Activated gamma-delta T cell treated with anti-CD3 and anti-CD28 coated beads, Interleukin-2, amount 50 U/mL, for 16 hours (primary cell): ENCODE measurements around the gene LOXL3.

ENCODE experiments used
- DNase-seq: peaks from one replicate; pipeline ENCODE4 v3.0.0-alpha.2; 2020; ENCODE audit warnings: low read depth

LOXL3 gene

DNA sequence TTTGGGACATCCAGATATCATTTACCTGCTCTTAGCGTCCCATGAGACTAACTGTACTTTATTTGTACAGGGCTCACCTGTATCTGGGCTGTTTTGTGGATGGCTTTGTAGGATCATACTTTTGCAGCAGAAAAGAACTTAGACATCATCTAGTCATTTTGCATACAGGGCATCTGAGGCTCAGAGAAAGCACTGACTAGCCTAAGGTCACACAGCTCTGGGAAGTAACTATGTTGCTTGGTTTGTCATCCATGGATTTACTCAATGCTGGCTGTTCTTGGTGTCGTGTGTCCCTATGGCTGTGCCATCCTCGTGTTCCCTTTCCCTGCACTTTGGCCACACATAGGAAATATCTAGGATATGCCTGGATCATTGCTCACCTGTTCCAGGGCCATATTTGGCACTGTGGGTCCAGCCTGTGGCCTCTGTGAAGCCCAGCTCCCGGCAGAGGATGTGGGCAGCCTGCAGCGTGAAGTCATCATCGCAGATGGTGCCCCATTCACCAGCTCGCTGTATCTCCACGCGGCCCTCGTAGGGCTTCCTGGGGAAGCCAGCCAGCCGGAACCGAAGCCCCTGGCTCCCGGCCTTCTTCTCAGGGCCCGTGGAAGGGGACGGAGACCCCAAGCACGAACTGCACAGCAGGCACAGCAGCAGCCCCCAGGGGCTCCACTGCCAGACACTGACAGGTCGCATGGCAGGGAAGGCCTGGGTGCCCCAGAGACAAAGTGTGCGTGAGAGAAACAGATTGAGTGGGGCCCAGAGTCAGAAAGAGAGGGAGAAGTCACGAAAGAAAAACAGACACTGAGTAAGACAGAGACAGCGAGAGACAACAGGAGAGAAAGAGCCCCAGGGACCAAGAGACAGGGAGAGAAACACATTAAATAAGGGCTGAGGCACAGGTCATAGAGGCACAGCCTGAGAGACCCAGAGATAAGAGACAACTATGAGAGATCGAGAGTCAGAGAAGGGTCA lies 1.5 kb downstream of the LOXL3 start:
- DNase-seq: no peak

DNA sequence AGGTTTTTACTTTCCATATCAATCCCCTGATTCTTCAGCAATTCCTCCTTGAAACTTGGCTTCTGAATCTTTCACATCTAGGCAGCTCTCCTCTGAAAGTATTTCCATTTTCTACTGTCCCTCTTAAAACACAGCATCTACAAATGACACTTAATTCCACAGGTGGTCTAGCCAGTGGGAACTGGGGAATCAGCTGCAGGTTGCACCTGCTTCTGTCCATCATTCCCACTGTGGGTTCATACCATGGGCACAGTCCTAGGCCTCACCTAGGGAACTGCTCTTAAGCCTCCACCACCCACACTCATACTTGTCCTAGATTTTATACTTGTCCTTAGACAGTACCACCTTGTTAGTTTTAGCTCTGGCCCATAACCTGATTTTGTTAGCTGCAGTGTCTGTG lies 2.2 kb downstream of the LOXL3 start:
- DNase-seq: no peak

DNA sequence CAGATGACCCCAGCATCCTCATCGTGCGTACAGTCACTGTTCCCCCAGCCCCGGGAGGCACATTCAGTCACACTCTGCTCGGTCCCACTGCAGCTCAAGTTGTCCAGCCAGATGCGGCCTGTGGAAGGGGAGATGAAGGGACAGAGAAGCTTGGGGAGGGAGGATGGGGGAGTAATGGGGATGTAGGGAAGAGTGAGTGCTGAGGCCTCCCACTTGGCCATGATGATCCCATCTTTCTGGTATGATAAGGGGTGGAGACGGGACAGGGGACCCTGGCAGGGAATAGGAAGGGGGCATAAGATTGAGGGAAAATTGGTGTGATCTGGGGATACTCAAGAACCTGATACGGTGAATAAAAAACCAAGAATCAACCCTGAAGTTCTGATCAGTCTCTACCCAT lies 3.5 kb downstream of the LOXL3 start:
- no peak for DNase-seq

DNA sequence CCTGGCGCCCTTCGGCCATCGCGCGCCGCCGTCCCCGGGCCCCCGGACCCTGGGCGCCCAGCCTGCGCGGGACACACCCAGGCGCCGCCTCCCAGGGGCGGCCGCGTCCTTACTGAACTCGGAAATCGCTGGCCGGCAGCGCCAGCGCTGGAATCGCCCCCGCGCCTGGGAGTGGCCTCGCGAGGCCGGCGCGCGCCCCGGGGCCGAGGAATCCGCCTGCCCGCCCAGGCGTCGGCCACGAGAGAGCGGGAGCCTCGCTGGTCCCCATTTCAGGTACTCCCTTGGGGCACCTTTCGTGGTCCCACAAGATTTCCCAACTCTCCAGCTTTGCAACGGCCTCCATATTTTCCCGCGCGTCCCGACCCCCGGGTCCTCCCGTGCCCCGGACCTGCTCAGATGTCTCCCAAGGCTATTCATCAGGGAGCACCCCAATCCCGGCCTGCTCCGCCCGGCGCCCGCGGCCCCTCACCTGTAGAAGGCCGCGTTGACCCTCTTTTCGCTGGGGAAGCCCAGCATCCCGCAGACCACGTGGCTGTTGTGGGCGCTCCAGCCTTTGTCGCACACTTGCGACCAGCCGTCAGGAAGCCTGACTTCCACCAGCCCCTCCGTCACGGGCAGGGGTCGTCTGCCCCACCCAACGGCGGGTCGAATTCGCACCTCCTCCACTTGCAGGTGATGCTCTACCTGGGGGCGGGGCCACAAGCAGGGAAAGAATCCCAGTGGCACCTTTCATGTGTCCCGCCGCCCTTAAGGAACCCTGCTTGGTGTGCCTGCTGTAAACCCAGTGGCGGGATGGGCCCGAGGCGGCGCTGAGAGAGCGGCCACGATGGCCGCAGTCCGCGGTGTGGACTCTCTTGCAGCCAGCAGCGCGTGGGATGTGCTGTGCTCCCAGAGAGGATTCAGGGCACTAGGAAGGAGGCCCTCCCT lies 4.6 kb downstream of the LOXL3 start:
- no peak for DNase-seq

- no peak for DNase-seq
These were observed 5.3 kb downstream of the LOXL3 start for GRCh38 chr2:74548285-74548899.

GRCh38 chr2:74546004-74546403 lies 7.7 kb downstream of the LOXL3 start:
- no peak for DNase-seq

DNA sequence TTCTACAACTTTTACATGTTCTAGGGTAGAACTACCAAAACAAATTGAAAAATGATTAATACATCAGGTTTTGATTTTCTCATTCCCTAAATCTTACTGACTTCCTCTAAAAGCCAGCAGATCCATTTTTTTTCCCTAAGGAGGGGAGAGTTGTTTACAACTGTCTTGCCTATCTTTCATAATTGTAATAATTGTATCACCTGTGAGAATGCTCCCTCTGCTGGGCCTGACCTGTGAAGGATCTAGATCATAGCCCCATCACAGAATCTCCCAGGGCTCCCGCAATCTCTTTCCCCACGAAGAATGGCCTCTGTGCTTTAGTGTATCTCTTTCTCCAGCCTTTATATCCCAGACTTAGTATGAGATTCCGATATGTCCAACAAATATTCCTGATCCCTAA lies 9.1 kb downstream of the LOXL3 start:
- DNase-seq: no peak

DNA sequence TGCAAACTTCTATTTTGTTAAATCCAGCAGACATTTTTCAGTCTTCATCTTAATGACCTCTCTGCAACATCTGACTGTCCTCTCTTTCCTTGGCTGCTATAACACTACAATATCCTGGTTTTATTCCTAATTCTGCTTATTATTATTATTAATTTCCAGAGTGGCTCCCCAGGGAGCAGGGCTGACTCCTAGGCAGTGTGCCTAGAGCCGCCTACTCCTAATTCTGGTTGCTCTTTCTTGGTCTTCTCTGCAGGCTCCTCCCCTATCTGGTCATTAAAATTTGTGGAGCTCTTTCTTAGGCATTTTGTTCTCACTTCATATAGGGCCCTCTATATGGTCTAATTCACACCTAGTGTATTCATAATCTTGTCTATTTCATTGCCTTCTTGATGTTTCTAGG lies 10.8 kb downstream of the LOXL3 start:
- no peak for DNase-seq

GRCh38 chr2:74540291-74540690 lies 13.5 kb downstream of the LOXL3 start:
- DNase-seq: no peak

GRCh38 chr2:74538881-74539339 lies 14.8 kb downstream of the LOXL3 start:
- no peak for DNase-seq

DNA sequence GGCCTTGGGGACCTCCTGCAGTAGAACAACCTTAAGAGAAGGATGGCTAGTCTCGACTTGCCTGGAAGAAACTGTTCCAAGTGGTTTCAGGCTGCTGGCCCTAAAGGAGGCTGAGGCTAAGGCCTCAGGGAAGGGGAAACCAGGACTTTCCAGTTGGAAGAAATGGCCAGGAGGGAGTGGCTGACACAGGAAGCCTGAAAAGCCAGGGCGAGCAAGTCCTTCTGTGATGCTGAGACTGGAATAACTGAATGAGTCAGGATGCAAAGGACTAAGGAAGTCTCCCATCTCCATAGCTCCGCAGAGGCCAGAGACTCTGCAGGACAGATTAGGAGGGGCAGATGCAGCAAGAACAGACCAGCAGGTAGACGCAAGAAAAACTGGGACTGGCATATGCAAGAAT lies 16.6 kb downstream of the LOXL3 start:
- no peak for DNase-seq

DNA sequence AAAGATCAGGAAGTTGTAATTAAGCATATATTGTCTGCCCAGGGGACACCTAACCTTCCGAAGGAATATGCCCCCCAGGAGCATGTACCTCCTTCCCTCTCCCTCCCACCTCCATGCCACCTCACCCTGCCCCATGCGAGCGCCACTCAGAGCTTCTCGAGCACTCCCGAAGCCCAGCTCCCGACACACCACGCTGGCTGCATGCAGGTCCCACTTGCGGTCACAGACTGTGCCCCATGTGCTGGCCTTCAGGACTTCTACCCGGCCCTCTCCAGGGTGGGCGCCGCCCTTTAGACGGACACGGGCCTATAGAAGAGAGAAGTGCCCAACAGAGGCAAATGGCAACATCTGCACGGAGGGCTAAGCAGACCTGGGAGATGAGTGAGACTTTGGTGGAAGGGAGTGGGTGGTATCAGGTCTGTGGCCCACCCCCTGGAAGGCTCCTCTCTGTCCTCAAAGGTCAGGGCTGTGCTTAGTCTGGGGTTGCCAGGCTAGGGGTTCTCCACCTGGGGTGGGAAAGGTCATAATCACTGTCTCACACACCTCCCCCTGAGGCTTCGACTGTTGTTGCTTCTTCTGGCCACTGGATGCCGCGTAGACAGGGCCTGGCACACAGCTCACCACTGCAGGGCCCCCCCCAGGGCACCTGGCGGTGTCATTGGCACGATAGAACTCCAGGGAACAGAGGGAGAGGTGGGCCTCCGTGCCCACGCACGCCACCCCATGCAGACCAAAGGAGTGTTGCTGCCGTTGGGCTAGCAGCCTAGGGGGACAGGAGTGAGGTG lies 17.4 kb downstream of the LOXL3 start:
- no peak for DNase-seq

- DNase-seq: no peak
These were observed 18.2 kb downstream of the LOXL3 start for GRCh38 chr2:74535440-74535965.

DNA sequence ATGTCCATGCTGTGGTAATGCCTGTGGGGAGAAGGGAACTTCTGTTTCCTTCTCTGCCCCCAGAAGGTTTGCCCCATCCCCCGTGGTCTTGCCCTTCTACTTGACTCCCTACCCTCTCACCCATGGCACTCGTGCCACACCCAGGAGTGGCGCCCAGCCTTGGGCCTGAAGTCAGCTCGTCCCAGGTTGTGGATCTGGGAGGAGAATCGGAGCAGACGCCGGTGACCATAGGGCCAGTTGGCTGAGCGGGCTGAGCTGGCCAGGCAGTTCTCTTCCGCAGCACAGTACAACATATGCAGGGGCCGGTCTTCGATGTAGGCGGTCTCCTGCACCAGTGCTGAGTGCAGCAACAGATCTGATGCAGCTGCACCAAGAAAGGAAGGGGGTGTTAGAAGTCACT lies 19.3 kb downstream of the LOXL3 start:
- no peak for DNase-seq

- no peak for DNase-seq
These were observed 20.3 kb downstream of the LOXL3 start for GRCh38 chr2:74533464-74533863.

DNA sequence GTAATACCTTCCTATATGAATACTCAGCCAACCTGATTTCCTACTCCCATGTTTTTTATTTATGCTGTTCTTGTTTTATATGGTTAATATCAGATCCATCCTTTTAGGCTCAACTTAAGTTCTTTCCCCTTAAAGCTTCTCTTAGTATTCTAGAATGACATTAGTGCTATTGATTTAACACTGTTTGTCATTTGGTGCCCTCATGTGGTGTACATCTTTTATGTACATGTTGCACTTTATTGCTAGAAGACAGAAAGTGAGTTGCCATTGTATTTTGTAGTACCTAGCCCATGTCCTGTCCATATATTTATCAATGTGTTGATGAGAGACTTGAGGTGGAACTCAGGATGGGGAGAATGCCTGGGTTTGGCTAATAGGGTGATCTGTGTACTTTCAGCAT lies 21.5 kb downstream of the LOXL3 start:
- no peak for DNase-seq

GRCh38 chr2:74531666-74532065 lies 22.1 kb downstream of the LOXL3 start:
- DNase-seq: no peak

- no peak for DNase-seq
These were observed 23.2 kb downstream of the LOXL3 start for GRCh38 chr2:74530239-74531187.

- DNase-seq: peak; percentile 79
These were observed 24.1 kb downstream of the LOXL3 start, which contains the start of the genes AUP1 and HTRA2 for GRCh38 chr2:74529357-74530238. TSS of gene AUP1 (minus strand) at chr2:74529706. CDS start at chr2:74529629, 77 bp downstream. TSS of gene HTRA2 (plus strand) at chr2:74529933. CDS start at chr2:74530007, 74 bp downstream.
